D721Med (cell line): ENCODE measurements around the gene ZNF165.
"Not testable (repeated sequence)": the region's sequence is repeated elsewhere in the genome, so short reads cannot be mapped to it uniquely, and the experiment has no call there.

Source experiments
- DNase-seq: peaks from one replicate; pipeline ENCODE4 v3.0.0; 2011; ENCODE audit warnings: low spot score; ENCODE audit not compliant: insufficient read length
- FAIRE-seq: peaks from 2 replicates; lab custom pipeline; 2011; peaks lifted over from hg19 to GRCh38; lab: Jason Lieb, UNC
- CTCF ChIP-seq: IDR thresholded peaks from 2 replicates; pipeline ENCODE4 v1.5.1; 2012; ENCODE audit warnings: mild to moderate bottlenecking, control low read depth; ENCODE audit not compliant: insufficient read depth; ENCODE audit errors: missing control alignments

The ZNF165 gene

GRCh38 chr6:28080631-28081485 lies 490 bp downstream of the ZNF165 start:
- no peak for TF ChIP-seq CTCF
- DNase-seq: peak; percentile 56
- no peak for FAIRE-seq

DNA sequence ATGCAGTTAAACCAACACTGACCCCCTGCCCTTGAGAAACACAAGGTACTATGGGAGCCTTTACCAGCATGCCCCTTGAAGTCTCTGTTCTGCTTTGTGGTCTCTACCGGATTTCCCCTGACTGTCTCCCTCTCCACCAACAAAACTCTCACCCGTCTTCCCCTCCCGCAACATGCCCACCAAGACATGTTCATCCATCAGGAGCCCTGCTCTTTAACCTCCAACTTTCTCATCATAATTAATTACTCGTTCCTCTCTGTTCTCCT lies 1.1 kb downstream of the ZNF165 start:
- FAIRE-seq (no peak), DNase-seq (no peak)
- TF ChIP-seq CTCF: no peak

- no peak for TF ChIP-seq CTCF
- FAIRE-seq (no peak), DNase-seq (no peak)
Observed at GRCh38 chr6:28082939-28083338, 2.6 kb downstream of the ZNF165 start.

- FAIRE-seq: no peak
- DNase-seq: no peak
- no peak for TF ChIP-seq CTCF
Observed at GRCh38 chr6:28089054-28089453, 8.7 kb downstream of the ZNF165 start.

DNA sequence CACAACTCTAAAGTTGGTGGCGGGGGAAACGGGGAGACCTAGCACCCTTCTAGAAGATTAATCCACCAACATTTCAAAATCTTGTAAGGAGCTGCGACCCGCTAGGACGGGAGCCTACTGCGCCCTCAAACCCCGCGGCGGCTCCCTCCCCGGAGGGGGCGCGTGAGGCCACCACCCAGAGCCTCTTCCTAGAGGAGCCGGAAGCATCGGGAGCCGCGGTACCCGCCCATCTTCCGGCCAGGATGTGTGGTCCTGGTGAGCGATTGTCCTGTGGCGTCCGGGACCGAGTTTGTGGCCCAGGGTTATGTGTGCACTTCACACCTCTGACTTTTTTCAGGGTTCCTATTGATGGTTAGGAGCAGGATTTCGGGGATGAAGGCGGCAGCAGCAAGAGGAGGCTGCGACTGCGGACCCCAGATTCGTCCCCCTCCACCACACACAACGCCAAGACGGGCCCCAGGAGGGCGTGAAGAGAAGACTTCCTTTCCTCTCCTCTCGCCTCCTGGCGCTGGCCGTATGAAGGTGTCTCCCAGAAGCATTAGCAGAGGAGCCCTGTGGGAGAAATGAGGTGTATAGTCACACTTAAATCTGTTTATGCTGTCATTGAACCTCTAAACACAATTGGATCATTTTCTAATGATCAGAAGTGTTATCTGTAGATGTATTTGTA lies 10.7 kb downstream of the ZNF165 start:
- DNase-seq: no peak
- no peak for FAIRE-seq
- no peak for TF ChIP-seq CTCF

DNA sequence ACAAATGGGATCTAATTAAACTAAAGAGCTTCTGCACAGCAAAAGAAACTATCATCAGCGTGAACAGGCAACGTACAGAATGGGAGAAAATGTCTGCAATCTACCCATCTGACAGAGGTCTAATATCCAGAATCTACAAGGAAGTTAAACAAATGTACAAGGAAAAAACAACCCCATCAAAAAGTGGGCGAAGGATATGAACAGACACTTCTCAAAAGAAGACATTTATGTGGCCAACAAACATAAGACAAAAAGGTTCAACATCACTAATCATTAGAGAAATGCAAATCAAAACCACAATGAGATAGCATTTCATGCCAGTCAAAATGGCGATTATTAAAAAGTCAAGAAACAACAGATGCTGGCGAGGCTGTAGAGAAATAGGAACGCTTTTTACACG lies 21.9 kb downstream of the ZNF165 start:
- FAIRE-seq, DNase-seq: not testable (repeated sequence)

DNA sequence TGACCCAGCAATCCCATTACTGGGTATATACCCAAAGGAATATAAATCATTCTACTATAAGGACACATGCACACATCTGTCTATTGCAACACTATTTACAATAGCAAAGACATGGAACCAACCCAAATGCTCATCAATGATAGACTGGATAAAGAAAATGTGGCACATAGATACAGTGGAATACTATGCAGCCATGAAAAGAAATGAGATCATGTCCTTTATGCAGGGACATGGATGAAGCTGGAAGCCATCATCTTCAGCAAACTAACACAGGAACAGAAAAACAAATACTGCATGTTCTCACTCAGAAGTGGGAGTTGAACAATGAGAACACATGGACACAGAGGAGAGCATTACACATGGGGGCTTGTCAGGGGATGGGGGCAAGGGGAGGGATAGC lies 22.3 kb downstream of the ZNF165 start:
- not testable (repeated sequence) for DNase-seq, FAIRE-seq

GRCh38 chr6:28104392-28105244 lies 24.2 kb downstream of the ZNF165 start:
- DNase-seq: peak; percentile 79
- no peak for FAIRE-seq
- TF ChIP-seq CTCF: peak; percentile 31
